Smooth muscle cell (in vitro differentiated cells): ENCODE data around the gene PRRC2B. TPM values are rescaled to one million over a fixed set of nuclear protein-coding genes. Genes with fewer than 3 reads are reported as not detected.

Source experiments
- DNase-seq: peaks from one replicate; lab custom pipeline; 2025; ENCODE audit not compliant: unreplicated experiment; lab: John Stamatoyannopoulos, UW
- H2AFZ ChIP-seq: fragments of 200-600 bp; sonication (generic); 2 replicates; pipeline ENCODE4 v1.6.0; 2016; ENCODE audit warnings: antibody characterized with exemption, low read depth, mild to moderate bottlenecking
- H3F3A ChIP-seq: fragments of 200-600 bp; sonication (generic); 2 replicates; pipeline ENCODE4 v1.6.0; 2017; ENCODE audit warnings: antibody characterized with exemption, low read depth
- H3K27ac ChIP-seq: fragments of 200-600 bp; sonication (generic); 2 replicates; pipeline ENCODE4 v1.5.1; 2016; ENCODE audit warnings: low read depth, mild to moderate bottlenecking
- H3K27me3 ChIP-seq: fragments of 200-600 bp; sonication (generic); 2 replicates; pipeline ENCODE4 v1.6.1; 2016; ENCODE audit warnings: low read depth, mild to moderate bottlenecking
- H3K36me3 ChIP-seq: fragments of 200-600 bp; sonication (generic); 2 replicates; pipeline ENCODE4 v1.5.1; 2016; ENCODE audit warnings: low read depth
- H3K4me1 ChIP-seq: fragments of 200-600 bp; sonication (generic); 2 replicates; pipeline ENCODE4 v1.5.1; 2016; ENCODE audit warnings: low read depth
- H3K4me2 ChIP-seq: fragments of 200-600 bp; sonication (generic); 2 replicates; pipeline ENCODE4 v1.6.0; 2016; ENCODE audit warnings: mild to moderate bottlenecking
- H3K4me3 ChIP-seq: fragments of 200-600 bp; sonication (generic); 2 replicates; pipeline ENCODE4 v1.5.1; 2016; ENCODE audit warnings: mild to moderate bottlenecking
- H3K79me2 ChIP-seq: fragments of 200-600 bp; sonication (generic); 2 replicates; pipeline ENCODE4 v1.6.0; 2016; ENCODE audit warnings: low read depth, mild to moderate bottlenecking
- H3K9ac ChIP-seq: fragments of 200-600 bp; sonication (generic); 2 replicates; pipeline ENCODE4 v1.6.0; 2016; ENCODE audit warnings: low read depth
- H3K9me3 ChIP-seq: fragments of 200-600 bp; sonication (generic); replicated peaks from 2 replicates; pipeline ENCODE4 v1.5.1; 2016; ENCODE audit warnings: low read depth
- H4K20me1 ChIP-seq: fragments of 200-600 bp; sonication (generic); 2 replicates; pipeline ENCODE4 v1.6.0; 2016; ENCODE audit warnings: low read depth
- WGBS: methylation state at CpG from one replicate; pipeline ENCODE4 v1.1.7; 2016; ENCODE audit warnings: low lambda C conversion rate; 5-methylcytosine and 5-hydroxymethylcytosine counted together
- polyA plus RNA-seq: library from polyadenylated mRNA; unstranded; fragments of >200 nt; fragmentation: Nextera tagmentation; extraction: Ambion mirVana; gene quantifications from 2 replicates; pipeline ENCODE4 v1.2.1, GENCODE V29; 2016
- total RNA-seq: library from RNA; depleted of rRNA; stranded (reverse); fragments of >200 nt; gene quantifications from 2 replicates; pipeline ENCODE4 v1.2.3, GENCODE V29; 2014
- TF ChIP-seq, protein P1 (sequence below): fragments of 200-600 bp; sonication (generic); IDR thresholded peaks from 2 replicates; pipeline ENCODE4 v1.5.1; 2017; ENCODE audit warnings: borderline replicate concordance, mild to moderate bottlenecking, antibody characterized with exemption; ENCODE audit not compliant: insufficient read depth, poor library complexity, severe bottlenecking

The PRRC2B gene
- total and polyA plus RNA-seq, 2 experiments from 2014 or later: 38.6 to 97.2 TPM

DNA sequence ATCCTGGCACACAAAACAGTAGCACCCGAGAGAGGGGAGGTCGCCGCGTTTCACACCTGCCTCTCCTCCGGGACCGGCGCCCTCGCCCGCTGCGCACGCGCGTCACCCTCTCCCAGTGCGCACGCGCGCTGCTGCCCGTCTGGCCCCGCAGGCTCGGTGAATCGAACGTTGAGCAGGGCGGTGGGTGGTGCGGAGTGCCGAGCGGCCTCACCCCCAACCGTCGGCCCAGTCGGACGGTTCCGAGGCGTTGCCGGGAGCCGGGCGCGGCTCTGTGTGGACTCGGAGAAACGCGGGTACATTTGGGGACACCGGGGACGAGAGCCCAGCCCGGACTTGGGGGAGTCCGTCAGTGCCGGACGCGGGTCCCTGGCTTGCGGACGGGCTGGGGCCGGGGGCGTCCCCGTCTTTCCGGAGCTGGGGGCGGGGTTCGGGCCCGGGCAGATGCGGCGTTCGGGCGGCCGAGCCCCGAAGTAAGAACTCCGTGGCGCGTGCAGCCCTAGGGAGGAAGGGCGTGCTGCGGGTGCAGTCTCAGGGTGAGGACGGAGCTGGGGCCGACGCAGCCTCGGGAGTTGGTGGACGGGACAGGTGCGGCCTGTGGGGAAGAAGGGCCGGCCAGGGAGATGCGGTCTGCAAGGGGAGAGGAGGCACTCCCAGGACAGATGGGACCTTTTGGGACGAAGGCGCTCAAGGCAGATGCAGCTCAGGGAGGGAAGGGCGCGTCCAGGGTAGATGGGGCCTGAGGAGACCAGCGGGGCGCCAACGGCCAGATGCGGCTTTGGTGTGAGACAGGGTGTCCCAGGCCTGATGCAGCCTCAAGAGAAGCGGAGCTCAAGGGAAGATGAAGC lies 109.1 kb downstream of the PRRC2B start, which contains the start of gene POMT1:
TSS of gene POMT1 (plus strand) at position 138 of the 845 bp plus-strand sequence. CDS start 1,301 bp downstream, outside the sequence.
- peak; percentile 41 for DNase-seq
- H4K20me1 ChIP-seq: peaks cover 34% of the 10 kb centered on the region
- H3K4me2 ChIP-seq: peak within 1 kb of the TSS; percentile 88
- no peaks in the 10 kb centered on the region for H3K79me2 ChIP-seq
- peak within 1 kb of the TSS; percentile 80 for H3K4me3 ChIP-seq
- H3K9ac ChIP-seq: peak within 1 kb of the TSS; percentile 76
- peaks cover 11% of the 10 kb centered on the region for H3K4me1 ChIP-seq
- peaks cover 29% of the 10 kb centered on the region for H3F3A ChIP-seq
- 3% methylated on average over 60 of the region's 83 CpGs for WGBS
- peaks cover 2% of the 10 kb centered on the region for H3K36me3 ChIP-seq
- no peaks in the 10 kb centered on the region for H3K27me3 ChIP-seq
- no peak within 1 kb of the TSS for H3K27ac ChIP-seq
- TF ChIP-seq, protein P1, sequence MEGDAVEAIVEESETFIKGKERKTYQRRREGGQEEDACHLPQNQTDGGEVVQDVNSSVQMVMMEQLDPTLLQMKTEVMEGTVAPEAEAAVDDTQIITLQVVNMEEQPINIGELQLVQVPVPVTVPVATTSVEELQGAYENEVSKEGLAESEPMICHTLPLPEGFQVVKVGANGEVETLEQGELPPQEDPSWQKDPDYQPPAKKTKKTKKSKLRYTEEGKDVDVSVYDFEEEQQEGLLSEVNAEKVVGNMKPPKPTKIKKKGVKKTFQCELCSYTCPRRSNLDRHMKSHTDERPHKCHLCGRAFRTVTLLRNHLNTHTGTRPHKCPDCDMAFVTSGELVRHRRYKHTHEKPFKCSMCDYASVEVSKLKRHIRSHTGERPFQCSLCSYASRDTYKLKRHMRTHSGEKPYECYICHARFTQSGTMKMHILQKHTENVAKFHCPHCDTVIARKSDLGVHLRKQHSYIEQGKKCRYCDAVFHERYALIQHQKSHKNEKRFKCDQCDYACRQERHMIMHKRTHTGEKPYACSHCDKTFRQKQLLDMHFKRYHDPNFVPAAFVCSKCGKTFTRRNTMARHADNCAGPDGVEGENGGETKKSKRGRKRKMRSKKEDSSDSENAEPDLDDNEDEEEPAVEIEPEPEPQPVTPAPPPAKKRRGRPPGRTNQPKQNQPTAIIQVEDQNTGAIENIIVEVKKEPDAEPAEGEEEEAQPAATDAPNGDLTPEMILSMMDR: no peak
- no peaks in the 10 kb centered on the region for H3K9me3 ChIP-seq
- H2AFZ ChIP-seq: no peak within 1 kb of the TSS

- no peaks in the 10 kb centered on the region for H3K9me3 ChIP-seq
- peaks cover 29% of the 10 kb centered on the region for H4K20me1 ChIP-seq
- no peaks in the 10 kb centered on the region for H3K27me3 ChIP-seq
- H2AFZ ChIP-seq: no peak overlapping the region
- peak overlapping the region; percentile 80 for H3K4me3 ChIP-seq
- no peak for DNase-seq
- H3F3A ChIP-seq: peaks cover 21% of the 10 kb centered on the region
- H3K36me3 ChIP-seq: no peaks in the 10 kb centered on the region
- TF ChIP-seq, protein P1: no peak
- WGBS: 57% methylated on average over 32 of the region's 32 CpGs
- H3K4me1 ChIP-seq: peaks cover 11% of the 10 kb centered on the region
- peak overlapping the region; percentile 76 for H3K9ac ChIP-seq
- no peak overlapping the region for H3K27ac ChIP-seq
- peak overlapping the region; percentile 88 for H3K4me2 ChIP-seq
- H3K79me2 ChIP-seq: no peaks in the 10 kb centered on the region
These were observed 110.0 kb downstream of the PRRC2B start for GRCh38 chr9:131503626-131504465.

DNA sequence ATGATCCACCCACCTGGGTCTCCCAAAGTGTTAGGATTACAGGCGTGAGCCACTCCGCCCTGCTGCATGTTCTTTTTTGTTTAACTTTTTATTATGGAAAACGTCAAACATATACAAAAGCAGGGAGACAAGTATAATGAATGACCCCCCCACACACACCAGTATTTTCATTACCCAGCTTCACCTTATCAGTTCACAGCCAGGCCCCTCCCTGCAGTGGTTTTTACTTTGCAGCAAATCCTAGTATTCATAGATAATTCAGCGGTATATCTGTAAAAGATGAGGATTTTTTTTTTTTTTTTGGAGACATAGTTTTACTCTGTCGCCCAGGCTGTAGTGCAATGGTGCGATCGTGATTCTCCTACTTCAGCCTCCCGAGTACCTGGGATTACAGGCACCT lies 111.1 kb downstream of the PRRC2B start:
- H3K27me3 ChIP-seq: no peaks in the 10 kb centered on the region
- H3K4me1 ChIP-seq: peaks cover 11% of the 10 kb centered on the region
- no peak overlapping the region for H3K27ac ChIP-seq
- H3K4me2 ChIP-seq: no peak overlapping the region
- TF ChIP-seq, protein P1: no peak
- peaks cover 10% of the 10 kb centered on the region for H3F3A ChIP-seq
- H3K79me2 ChIP-seq: no peaks in the 10 kb centered on the region
- peaks cover 8% of the 10 kb centered on the region for H3K36me3 ChIP-seq
- H3K9ac ChIP-seq: no peak overlapping the region
- no peaks in the 10 kb centered on the region for H3K9me3 ChIP-seq
- WGBS: 97% methylated on average over 8 of the region's 8 CpGs
- peaks cover 18% of the 10 kb centered on the region for H4K20me1 ChIP-seq
- no peak for DNase-seq
- no peak overlapping the region for H3K4me3 ChIP-seq
- no peak overlapping the region for H2AFZ ChIP-seq
